ENCODE data around the gene GAPVD1. TPM values are rescaled to one million over a fixed set of nuclear protein-coding genes. Genes with fewer than 3 reads are reported as not detected.

Gene GAPVD1
- total and polyA plus RNA-seq, 10 of the 15 experiments (the other 5 are each of a cell fraction or from before 2014, with no cell fraction given): 4.3 to 36.6 (median 25.9) TPM

DNA sequence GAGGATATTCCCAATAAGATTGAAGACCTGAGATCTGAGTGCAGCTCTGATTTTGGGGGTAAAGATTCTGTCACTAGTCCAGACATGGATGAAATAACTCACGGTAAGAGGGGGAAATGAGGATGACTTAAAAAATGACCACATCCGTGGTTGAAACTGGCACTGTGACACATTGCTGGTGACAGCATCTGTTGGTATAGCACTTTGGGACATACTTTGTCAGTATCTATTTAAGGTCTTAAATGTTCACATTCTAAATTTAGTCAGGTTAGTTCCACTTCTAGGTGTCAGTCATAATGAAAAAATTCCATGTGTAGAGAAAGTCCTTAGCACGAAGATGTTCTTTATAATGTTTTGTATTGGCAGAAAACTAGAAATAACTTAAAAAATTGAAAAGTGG is 70.9 kb downstream of the GAPVD1 start (continued):
- TF ChIP-seq ESRRA (IDR thresholded peaks at IDR 0.05; ENCODE audit: low read length) (no peak), SMC3 (IDR thresholded peaks at IDR 0.05; ENCODE audit: borderline replicate concordance, low read length) (no peak), CEBPB (IDR thresholded peaks at IDR 0.05; ENCODE audit: borderline replicate concordance in 1 of 2, low read depth in 2 of 2, low read length in 2 of 2) (peak in 1 of 2 experiments; percentile 60; a peak in 1 of 4 replicates), PAX8 (IDR thresholded peaks at IDR 0.05) (no peak), CBX5 (IDR thresholded peaks at IDR 0.05; ENCODE audit: low read depth) (peak; percentile 76), ZNF207 (IDR thresholded peaks at IDR 0.05; ENCODE audit: borderline replicate concordance) (no peak), FOXM1 (IDR thresholded peaks at IDR 0.05; ENCODE audit: low read depth, low read length) (peak; percentile 94), EGR1 (IDR thresholded peaks at IDR 0.05; ENCODE audit: borderline replicate concordance in 1 of 2, low read depth in 2 of 2, low read length in 2 of 2) (no peak), NFXL1 (IDR thresholded peaks at IDR 0.05; ENCODE audit: borderline replicate concordance) (no peak), BCLAF1 (IDR thresholded peaks at IDR 0.05) (no peak), ZBTB4 (CRISPR knock-in tag; IDR thresholded peaks at IDR 0.05) (no peak), ZBED1 (IDR thresholded peaks at IDR 0.05; ENCODE audit: borderline replicate concordance) (peak; percentile 70; the same call in 1 of the 2 replicates), TBL1XR1 (IDR thresholded peaks at IDR 0.05; ENCODE audit: low read depth, low read length) (0 out of 2 replicates have a peak, but pooled peaks have one; percentile 36), MYB (IDR thresholded peaks at IDR 0.05; ENCODE audit: borderline replicate concordance, low read depth, low read length) (no peak), STAT1 (conservative IDR thresholded peaks at IDR 0.05) (no peak), MXI1 (IDR thresholded peaks at IDR 0.05; ENCODE audit: low read depth, low read length) (no peak), SMARCA5 (IDR thresholded peaks at IDR 0.05) (no peak), POLR2A (IDR thresholded peaks at IDR 0.05; ENCODE audit: low read depth, low read length) (no peak), TCF7 (IDR thresholded peaks at IDR 0.05; ENCODE audit: borderline replicate concordance) (peak; percentile 41; the same call in 1 of the 2 replicates), GATAD2B (conservative IDR thresholded peaks at IDR 0.05; ENCODE audit: low read depth) (no peak)
- TF ChIP-seq, protein P1, sequence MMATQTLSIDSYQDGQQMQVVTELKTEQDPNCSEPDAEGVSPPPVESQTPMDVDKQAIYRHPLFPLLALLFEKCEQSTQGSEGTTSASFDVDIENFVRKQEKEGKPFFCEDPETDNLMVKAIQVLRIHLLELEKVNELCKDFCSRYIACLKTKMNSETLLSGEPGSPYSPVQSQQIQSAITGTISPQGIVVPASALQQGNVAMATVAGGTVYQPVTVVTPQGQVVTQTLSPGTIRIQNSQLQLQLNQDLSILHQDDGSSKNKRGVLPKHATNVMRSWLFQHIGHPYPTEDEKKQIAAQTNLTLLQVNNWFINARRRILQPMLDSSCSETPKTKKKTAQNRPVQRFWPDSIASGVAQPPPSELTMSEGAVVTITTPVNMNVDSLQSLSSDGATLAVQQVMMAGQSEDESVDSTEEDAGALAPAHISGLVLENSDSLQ (IDR thresholded peaks at IDR 0.05): peak; percentile 89

Data from GM12878 (cell line).